Astrocyte (in vitro differentiated cells and primary cell): Measurements from ENCODE around the gene TGM1. TPM values are rescaled to one million over a fixed set of nuclear protein-coding genes. Genes with fewer than 3 reads are reported as not detected.

Experiments
- DNase-seq: peaks from one replicate; pipeline ENCODE4 v3.0.0-alpha.2; 2010; ENCODE audit warnings: low read depth
- FAIRE-seq: peaks from 2 replicates; lab custom pipeline; 2011; peaks lifted over from hg19 to GRCh38; lab: Jason Lieb, UNC
- H2AFZ ChIP-seq: 2 replicates; pipeline ENCODE4 v1.6.0; 2012; ENCODE audit warnings: low read depth, low read length, inconsistent platforms
- H3K27ac ChIP-seq: 2 replicates; pipeline ENCODE4 v1.5.1; 2011; ENCODE audit warnings: low read depth, low read length, inconsistent platforms
- H3K27me3 ChIP-seq: 2 replicates; pipeline ENCODE4 v1.6.0; 2011; ENCODE audit warnings: low read length, inconsistent platforms; ENCODE audit not compliant: insufficient read depth
- H3K36me3 ChIP-seq: 2 replicates; pipeline ENCODE4 v1.5.1; 2011; ENCODE audit warnings: low read length, inconsistent platforms; ENCODE audit not compliant: insufficient read depth
- H3K4me1 ChIP-seq: 2 replicates; pipeline ENCODE4 v1.5.1; 2011; ENCODE audit warnings: low read length, inconsistent platforms; ENCODE audit not compliant: insufficient read depth
- H3K4me2 ChIP-seq: 2 replicates; pipeline ENCODE4 v1.6.0; 2012; ENCODE audit warnings: low read length, inconsistent platforms
- H3K4me3 ChIP-seq: 2 replicates; pipeline ENCODE4 v1.5.1; 2011; ENCODE audit warnings: low read depth, mild to moderate bottlenecking, low read length, inconsistent platforms; ENCODE audit not compliant: insufficient read depth
- H3K79me2 ChIP-seq: 2 replicates; pipeline ENCODE4 v1.6.0; 2012; ENCODE audit warnings: mild to moderate bottlenecking, low read length, inconsistent platforms; ENCODE audit not compliant: insufficient read depth
- H3K9ac ChIP-seq: 2 replicates; pipeline ENCODE4 v1.6.0; 2012; ENCODE audit warnings: mild to moderate bottlenecking, low read length, inconsistent platforms
- H3K9me3 ChIP-seq: 2 replicates; pipeline ENCODE4 v1.5.1; 2012; ENCODE audit warnings: low read depth, mild to moderate bottlenecking, low read length, inconsistent platforms; ENCODE audit not compliant: insufficient read depth
- H4K20me1 ChIP-seq: 2 replicates; pipeline ENCODE4 v1.6.0; 2012; ENCODE audit warnings: low read length, inconsistent platforms; ENCODE audit not compliant: insufficient read depth
- H3K27ac Mint-ChIP-seq: one replicate; pipeline ENCODE4 v1.8.0; 2021; ENCODE audit warnings: mild to moderate bottlenecking, mixed read lengths; ENCODE audit not compliant: unreplicated experiment
- H3K27me3 Mint-ChIP-seq: one replicate; pipeline ENCODE4 v1.8.0; 2021; ENCODE audit warnings: low read depth, mixed read lengths; ENCODE audit not compliant: unreplicated experiment
- H3K36me3 Mint-ChIP-seq: one replicate; pipeline ENCODE4 v1.8.0; 2021; ENCODE audit warnings: low read depth, mixed read lengths; ENCODE audit not compliant: unreplicated experiment
- H3K4me1 Mint-ChIP-seq: one replicate; pipeline ENCODE4 v1.8.0; 2021; ENCODE audit warnings: low read depth, mixed read lengths; ENCODE audit not compliant: unreplicated experiment
- H3K4me3 Mint-ChIP-seq: one replicate; pipeline ENCODE4 v1.8.0; 2021; ENCODE audit warnings: mild to moderate bottlenecking, moderate library complexity, mixed read lengths; ENCODE audit not compliant: unreplicated experiment
- H3K9me3 Mint-ChIP-seq: one replicate; pipeline ENCODE4 v1.8.0; 2021; ENCODE audit warnings: mild to moderate bottlenecking, mixed read lengths; ENCODE audit not compliant: unreplicated experiment
- EZH2 ChIP-seq: IDR thresholded peaks from 2 replicates; pipeline ENCODE4 v1.6.1; 2012; ENCODE audit warnings: mild to moderate bottlenecking, low read length, inconsistent platforms; ENCODE audit not compliant: insufficient read depth
- total RNA-seq: library from RNA; stranded (reverse); gene quantifications from 2 replicates; pipeline ENCODE4 v1.2.1, GENCODE V29; 2021
- TF ChIP-seq, protein P1 (sequence below): IDR thresholded peaks from 2 replicates; pipeline ENCODE4 v1.5.1; 2011; ENCODE audit warnings: low read depth, mild to moderate bottlenecking, inconsistent platforms, low read length, moderate library complexity; ENCODE audit not compliant: insufficient read depth

TGM1 gene
- total RNA-seq, 1 donor from 2014 or later: 3.8 TPM

DNA sequence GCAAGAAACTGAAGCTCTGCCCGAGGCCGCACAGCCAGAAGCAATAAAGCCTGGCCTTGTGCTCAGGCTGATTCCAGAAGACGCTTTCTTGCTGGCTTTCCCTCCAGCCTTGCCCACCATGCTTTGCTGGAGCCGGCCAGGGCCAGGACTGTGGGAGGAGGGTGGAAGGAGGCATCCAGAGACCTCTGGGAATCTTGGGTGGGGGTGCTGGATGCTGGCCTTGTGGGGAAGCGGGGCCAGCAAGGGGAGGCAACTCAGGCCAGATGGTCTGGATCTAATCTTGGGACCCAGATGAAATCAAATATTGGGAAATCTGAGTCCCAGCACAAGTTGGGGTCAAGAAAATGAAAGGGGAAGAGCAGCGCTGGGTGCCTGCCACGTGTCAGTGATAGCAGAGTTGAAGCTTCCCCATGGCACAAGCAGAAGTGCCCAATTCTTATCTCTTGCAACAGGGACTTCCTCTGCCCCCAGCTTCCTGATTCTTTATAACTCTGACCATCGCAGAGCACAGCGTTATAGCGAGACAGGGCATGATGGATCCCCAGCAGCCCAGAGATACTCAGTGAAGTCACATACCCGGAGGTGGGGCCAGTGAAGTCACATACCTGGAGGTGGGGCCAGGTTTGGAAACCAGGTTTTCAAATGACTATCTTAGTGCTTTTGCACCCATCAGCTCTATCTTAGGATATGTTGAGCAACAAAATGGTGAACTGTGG is 14.8 kb upstream of the TGM1 start:
- Mint-ChIP-seq H3K4me3 (no peak overlapping the region), H3K4me1 (peaks cover 5% of the 10 kb centered on the region), H3K36me3 (peaks cover 16% of the 10 kb centered on the region), H3K9me3 (no peaks in the 10 kb centered on the region), H3K27ac (no peak overlapping the region), H3K27me3 (no peaks in the 10 kb centered on the region)
- Histone ChIP-seq H3K9me3 (no peaks in the 10 kb centered on the region), H3K79me2 (no peaks in the 10 kb centered on the region), H3K27me3 (no peaks in the 10 kb centered on the region), H3K4me1 (no peaks in the 10 kb centered on the region), H3K4me3 (no peak overlapping the region), H3K4me2 (no peak overlapping the region), H4K20me1 (peaks cover 18% of the 10 kb centered on the region), H3K36me3 (no peaks in the 10 kb centered on the region), H3K9ac (no peak overlapping the region), H2AFZ (no peak overlapping the region), H3K27ac (no peak overlapping the region)
- DNase-seq (no peak), FAIRE-seq (no peak)
- TF ChIP-seq, protein P1, sequence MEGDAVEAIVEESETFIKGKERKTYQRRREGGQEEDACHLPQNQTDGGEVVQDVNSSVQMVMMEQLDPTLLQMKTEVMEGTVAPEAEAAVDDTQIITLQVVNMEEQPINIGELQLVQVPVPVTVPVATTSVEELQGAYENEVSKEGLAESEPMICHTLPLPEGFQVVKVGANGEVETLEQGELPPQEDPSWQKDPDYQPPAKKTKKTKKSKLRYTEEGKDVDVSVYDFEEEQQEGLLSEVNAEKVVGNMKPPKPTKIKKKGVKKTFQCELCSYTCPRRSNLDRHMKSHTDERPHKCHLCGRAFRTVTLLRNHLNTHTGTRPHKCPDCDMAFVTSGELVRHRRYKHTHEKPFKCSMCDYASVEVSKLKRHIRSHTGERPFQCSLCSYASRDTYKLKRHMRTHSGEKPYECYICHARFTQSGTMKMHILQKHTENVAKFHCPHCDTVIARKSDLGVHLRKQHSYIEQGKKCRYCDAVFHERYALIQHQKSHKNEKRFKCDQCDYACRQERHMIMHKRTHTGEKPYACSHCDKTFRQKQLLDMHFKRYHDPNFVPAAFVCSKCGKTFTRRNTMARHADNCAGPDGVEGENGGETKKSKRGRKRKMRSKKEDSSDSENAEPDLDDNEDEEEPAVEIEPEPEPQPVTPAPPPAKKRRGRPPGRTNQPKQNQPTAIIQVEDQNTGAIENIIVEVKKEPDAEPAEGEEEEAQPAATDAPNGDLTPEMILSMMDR: no peak
- no peak for TF ChIP-seq EZH2

DNA sequence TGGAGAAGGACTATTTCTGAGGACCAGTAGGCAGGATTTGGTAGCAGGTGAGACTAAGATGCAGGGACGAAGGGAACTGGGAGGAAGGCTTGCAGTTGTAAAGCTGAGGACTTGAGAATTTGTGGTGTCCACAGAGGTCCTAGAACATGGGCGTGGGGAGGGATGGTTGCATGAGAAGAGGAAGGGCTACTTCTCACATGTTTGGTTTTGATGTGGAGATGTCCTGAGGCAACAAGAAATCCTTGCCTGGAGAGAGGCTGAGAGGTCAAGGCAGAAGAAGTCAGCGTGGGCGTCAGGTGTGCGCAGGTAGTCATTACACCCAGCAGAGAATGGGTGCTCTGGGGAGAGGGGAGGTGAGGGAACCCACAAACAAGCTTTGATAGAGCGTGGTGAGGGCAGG is 14.1 kb upstream of the TGM1 start:
- no peaks in the 10 kb centered on the region for H3K9me3 ChIP-seq
- no peaks in the 10 kb centered on the region for H3K27me3 ChIP-seq
- FAIRE-seq (no peak), DNase-seq (no peak)
- no peaks in the 10 kb centered on the region for H3K27me3 Mint-ChIP-seq
- no peaks in the 10 kb centered on the region for H3K4me1 ChIP-seq
- H3K4me1 Mint-ChIP-seq: peaks cover 8% of the 10 kb centered on the region
- H3K4me3 ChIP-seq: no peak overlapping the region
- no peak overlapping the region for H3K27ac Mint-ChIP-seq
- no peaks in the 10 kb centered on the region for H3K79me2 ChIP-seq
- H3K4me2 ChIP-seq: no peak overlapping the region
- H4K20me1 ChIP-seq: peaks cover 18% of the 10 kb centered on the region
- no peaks in the 10 kb centered on the region for H3K9me3 Mint-ChIP-seq
- no peak overlapping the region for H3K27ac ChIP-seq
- H2AFZ ChIP-seq: no peak overlapping the region
- peaks cover 16% of the 10 kb centered on the region for H3K36me3 Mint-ChIP-seq
- TF ChIP-seq EZH2: no peak
- TF ChIP-seq, protein P1: no peak
- no peak overlapping the region for H3K4me3 Mint-ChIP-seq
- H3K9ac ChIP-seq: no peak overlapping the region
- no peaks in the 10 kb centered on the region for H3K36me3 ChIP-seq

DNA sequence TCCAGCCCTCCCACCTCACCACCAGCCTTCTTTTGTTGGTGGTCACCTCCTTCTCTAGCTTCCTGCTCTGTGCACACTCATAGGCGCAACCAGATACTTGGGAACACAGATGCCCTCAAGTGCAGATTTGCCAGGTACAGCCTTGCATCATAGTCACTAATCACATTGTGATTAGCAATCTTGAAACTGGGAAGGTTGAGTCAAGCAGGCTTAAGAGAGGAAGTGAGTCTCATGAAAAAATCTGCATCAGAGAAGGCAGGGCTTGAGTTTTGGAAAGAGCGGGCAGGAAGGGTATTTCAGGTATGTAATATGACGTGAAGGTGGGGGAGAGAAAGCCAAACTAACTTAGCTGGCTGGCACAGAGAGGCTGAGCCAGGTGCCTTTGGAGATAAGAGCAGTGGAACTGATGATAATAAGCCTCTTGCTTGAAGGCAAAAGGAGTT is 11.1 kb upstream of the TGM1 start:
- TF ChIP-seq EZH2: no peak
- TF ChIP-seq, protein P1: no peak
- no peaks in the 10 kb centered on the region for H3K9me3 ChIP-seq
- no peak overlapping the region for H3K9ac ChIP-seq
- DNase-seq: no peak
- peaks cover 2% of the 10 kb centered on the region for H3K36me3 ChIP-seq
- no peak overlapping the region for H3K4me2 ChIP-seq
- H4K20me1 ChIP-seq: peaks cover 6% of the 10 kb centered on the region
- H2AFZ ChIP-seq: no peak overlapping the region
- H3K79me2 ChIP-seq: no peaks in the 10 kb centered on the region
- H3K4me1 Mint-ChIP-seq: peaks cover 8% of the 10 kb centered on the region
- no peaks in the 10 kb centered on the region for H3K27me3 Mint-ChIP-seq
- no peak overlapping the region for H3K27ac ChIP-seq
- no peak for FAIRE-seq
- H3K9me3 Mint-ChIP-seq: no peaks in the 10 kb centered on the region
- H3K4me3 Mint-ChIP-seq: no peak overlapping the region
- H3K36me3 Mint-ChIP-seq: peaks cover 17% of the 10 kb centered on the region
- no peak overlapping the region for H3K4me3 ChIP-seq
- no peaks in the 10 kb centered on the region for H3K27me3 ChIP-seq
- H3K4me1 ChIP-seq: peaks cover 5% of the 10 kb centered on the region
- H3K27ac Mint-ChIP-seq: no peak overlapping the region
